HUDEP-2 (cell line): ENCODE measurements around the gene FOSB.

Experiments used
- DNase-seq, 76 experiments: peaks; one replicate each; lab custom pipeline; 2025; ENCODE audit not compliant: unreplicated experiment in 76 of 76; lab: John Stamatoyannopoulos, UW

Gene FOSB

GRCh38 chr19:45464274-45464673, 3.5 kb upstream of the FOSB start:
- DNase-seq = no peak

DNA sequence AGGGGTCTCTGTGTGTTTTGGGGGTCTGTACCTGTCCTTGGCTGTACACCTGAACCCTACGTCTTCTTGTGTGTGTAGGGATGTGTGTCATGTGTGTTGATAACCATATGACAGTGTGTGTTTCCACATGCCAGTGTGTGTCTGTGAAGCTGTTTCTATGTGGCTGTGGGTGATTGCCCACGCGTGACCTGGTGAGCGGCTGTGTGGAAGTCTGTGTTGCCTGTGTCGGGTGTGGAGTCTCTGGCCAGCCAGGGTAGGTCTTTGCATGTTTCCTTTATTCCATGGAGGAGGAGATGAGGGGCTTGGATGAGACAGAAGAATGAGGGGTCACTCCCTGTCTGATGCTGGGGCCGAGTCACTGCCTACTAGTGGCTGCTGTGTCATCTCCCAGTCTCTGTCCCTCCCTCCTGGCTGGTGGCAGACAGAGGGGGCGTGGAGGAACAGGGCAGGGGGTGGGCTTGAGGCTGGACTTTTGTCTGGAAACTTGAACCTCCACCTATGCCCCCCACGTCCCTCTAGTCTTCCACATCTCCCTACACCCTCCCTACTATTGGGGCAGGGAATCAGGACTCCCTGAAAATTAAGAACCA, 2.8 kb upstream of the FOSB start:
- no peak for DNase-seq

DNA sequence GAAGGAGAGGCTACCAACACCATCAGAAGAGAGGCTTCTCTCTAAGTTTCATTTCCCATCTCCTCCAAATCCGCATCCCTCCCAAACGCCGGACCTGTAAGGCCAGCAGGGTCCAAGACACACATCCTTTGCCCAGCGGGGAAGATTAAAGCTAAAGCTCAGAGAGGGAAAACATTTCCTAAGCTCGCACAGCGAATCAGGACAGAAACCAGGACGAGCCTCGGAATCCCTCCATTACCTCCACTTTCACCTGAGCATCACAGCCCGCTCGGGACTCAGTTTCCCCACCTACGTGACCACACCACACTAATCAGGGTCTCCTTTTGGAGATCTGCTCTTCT, 711 bp upstream of the FOSB start:
- DNase-seq = no peak

DNA sequence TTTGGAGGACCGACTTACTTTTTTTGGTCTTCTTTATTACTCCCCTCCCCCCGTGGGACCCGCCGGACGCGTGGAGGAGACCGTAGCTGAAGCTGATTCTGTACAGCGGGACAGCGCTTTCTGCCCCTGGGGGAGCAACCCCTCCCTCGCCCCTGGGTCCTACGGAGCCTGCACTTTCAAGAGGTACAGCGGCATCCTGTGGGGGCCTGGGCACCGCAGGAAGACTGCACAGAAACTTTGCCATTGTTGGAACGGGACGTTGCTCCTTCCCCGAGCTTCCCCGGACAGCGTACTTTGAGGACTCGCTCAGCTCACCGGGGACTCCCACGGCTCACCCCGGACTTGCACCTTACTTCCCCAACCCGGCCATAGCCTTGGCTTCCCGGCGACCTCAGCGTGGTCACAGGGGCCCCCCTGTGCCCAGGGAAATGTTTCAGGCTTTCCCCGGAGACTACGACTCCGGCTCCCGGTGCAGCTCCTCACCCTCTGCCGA, 409 bp downstream of the FOSB start:
- DNase-seq = peak in 13 of 76 experiments; percentile 18 to 68 (median 43)

- DNase-seq = peak in 16 of 76 experiments; percentile 36 to 70 (median 58)
Observed at GRCh38 chr19:45468803-45469131, 971 bp downstream of the FOSB start.

- peak in 74 of 76 experiments; percentile 54 to 99 (median 94) for DNase-seq
Observed at GRCh38 chr19:45469132-45469944, 1.5 kb downstream of the FOSB start.

DNA sequence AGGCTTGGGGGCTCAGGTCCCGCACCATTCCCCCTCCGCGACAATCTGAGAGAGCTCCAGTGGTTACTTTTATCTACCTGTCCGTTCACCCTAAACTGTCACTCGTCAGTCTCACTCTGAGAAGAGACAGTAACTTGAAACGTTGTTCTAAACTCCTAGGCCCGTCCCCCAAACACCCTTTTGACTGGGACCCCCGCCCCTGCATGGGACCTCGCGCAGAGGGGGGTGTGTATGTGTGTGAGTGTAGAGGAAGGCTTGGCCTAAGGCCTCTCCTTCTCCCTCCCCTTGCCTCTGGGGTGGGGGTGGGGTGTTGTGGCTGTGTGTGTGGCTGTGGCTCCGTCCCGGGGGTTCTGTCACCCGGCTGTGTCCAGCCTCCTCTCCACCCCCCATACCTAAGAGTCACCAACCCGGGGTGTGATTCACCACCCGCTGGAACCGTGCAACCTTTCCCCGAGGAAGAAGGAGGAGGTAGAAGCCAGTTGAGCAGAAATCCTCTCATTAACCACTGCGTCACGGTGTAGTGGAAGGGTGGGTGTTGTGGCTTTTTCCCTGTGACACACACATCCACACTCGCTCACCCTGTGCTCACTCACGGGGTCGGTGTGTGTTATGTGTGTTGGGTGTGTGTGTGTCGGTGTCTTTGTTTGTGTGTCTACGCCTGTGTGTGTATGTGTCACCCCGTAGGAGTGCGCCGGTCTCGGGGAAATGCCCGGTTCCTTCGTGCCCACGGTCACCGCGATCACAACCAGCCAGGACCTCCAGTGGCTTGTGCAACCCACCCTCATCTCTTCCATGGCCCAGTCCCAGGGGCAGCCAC, 2.4 kb downstream of the FOSB start:
- no peak for DNase-seq

GRCh38 chr19:45470762-45471081, 2.9 kb downstream of the FOSB start:
- no peak for DNase-seq

DNA sequence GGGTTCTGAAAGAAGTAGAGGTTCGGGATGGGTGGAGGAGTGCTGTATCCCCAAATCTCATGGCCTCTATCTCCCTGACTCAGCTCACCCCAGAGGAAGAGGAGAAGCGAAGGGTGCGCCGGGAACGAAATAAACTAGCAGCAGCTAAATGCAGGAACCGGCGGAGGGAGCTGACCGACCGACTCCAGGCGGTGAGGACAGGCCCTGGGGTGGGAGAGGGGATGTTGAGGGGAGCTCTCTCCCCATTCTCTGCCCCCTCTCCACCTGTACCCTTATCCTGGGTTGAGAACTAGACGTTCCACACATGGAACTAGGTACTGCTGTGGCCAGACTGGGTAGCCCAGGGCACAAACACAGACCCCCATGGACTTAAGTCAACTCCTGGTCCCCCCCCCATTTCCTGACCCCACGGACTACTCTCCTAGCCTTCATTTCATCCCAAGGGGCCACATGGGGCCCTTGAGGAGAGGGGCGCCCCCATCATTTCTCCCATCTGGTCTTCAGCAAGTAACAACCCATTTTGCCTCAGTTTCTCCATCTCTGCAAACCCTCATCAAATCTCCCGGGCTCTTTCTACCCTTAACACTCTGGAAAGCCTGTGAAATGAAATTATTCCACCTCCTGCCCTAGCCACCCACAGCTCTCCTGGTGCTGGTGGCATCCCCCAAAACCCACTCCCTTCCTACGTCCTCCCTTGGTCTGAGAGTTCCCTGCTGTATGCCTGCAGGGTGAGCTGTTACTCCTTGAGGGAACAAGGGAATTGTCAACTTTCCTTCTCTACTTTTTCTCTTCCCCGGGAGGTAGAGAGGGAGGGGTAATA, 3.5 kb downstream of the FOSB start:
- DNase-seq = no peak

GRCh38 chr19:45471931-45472562, 4.3 kb downstream of the FOSB start:
- no peak for DNase-seq

DNA sequence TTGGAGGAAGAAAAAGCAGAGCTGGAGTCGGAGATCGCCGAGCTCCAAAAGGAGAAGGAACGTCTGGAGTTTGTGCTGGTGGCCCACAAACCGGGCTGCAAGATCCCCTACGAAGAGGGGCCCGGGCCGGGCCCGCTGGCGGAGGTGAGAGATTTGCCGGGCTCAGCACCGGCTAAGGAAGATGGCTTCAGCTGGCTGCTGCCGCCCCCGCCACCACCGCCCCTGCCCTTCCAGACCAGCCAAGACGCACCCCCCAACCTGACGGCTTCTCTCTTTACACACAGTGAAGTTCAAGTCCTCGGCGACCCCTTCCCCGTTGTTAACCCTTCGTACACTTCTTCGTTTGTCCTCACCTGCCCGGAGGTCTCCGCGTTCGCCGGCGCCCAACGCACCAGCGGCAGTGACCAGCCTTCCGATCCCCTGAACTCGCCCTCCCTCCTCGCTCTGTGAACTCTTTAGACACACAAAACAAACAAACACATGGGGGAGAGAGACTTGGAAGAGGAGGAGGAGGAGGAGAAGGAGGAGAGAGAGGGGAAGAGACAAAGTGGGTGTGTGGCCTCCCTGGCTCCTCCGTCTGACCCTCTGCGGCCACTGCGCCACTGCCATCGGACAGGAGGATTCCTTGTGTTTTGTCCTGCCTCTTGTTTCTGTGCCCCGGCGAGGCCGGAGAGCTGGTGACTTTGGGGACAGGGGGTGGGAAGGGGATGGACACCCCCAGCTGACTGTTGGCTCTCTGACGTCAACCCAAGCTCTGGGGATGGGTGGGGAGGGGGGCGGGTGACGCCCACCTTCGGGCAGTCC, 5.0 kb downstream of the FOSB start:
- no peak for DNase-seq

DNA sequence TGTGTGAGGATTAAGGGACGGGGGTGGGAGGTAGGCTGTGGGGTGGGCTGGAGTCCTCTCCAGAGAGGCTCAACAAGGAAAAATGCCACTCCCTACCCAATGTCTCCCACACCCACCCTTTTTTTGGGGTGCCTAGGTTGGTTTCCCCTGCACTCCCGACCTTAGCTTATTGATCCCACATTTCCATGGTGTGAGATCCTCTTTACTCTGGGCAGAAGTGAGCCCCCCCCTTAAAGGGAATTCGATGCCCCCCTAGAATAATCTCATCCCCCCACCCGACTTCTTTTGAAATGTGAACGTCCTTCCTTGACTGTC, 5.5 kb downstream of the FOSB start:
- no peak for DNase-seq

DNA sequence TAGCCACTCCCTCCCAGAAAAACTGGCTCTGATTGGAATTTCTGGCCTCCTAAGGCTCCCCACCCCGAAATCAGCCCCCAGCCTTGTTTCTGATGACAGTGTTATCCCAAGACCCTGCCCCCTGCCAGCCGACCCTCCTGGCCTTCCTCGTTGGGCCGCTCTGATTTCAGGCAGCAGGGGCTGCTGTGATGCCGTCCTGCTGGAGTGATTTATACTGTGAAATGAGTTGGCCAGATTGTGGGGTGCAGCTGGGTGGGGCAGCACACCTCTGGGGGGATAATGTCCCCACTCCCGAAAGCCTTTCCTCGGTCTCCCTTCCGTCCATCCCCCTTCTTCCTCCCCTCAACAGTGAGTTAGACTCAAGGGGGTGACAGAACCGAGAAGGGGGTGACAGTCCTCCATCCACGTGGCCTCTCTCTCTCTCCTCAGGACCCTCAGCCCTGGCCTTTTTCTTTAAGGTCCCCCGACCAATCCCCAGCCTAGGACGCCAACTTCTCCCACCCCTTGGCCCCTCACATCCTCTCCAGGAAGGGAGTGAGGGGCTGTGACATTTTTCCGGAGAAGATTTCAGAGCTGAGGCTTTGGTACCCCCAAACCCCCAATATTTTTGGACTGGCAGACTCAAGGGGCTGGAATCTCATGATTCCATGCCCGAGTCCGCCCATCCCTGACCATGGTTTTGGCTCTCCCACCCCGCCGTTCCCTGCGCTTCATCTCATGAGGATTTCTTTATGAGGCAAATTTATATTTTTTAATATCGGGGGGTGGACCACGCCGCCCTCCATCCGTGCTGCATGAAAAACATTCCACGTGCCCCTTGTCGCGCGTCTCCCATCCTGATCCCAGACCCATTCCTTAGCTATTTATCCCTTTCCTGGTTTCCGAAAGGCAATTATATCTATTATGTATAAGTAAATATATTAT, 6.1 kb downstream of the FOSB start:
- no peak for DNase-seq

- no peak for DNase-seq
Observed at GRCh38 chr19:45474606-45475521, 7.1 kb downstream of the FOSB start.

GRCh38 chr19:45475537-45476291, 7.9 kb downstream of the FOSB start:
- no peak for DNase-seq

DNA sequence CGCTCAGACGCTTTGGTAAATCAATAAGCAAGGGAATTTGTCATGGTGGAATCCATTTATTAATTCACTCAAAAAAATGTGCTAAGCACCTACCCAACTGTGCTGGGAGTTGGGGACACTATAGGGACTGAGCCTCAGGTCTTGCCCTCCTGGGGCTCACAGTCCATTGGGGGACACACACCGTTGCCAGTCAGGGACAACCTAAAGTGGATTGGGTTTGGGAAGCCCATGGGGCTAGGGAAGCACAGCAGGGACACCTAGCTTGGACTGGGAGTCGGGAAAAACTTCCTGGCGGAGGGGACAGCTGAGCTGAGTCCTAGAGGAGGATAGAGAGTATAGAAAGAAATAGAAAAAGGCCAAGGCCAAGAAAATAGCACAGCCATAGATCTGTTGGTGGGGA, 8.5 kb downstream of the FOSB start:
- no peak for DNase-seq

DNA sequence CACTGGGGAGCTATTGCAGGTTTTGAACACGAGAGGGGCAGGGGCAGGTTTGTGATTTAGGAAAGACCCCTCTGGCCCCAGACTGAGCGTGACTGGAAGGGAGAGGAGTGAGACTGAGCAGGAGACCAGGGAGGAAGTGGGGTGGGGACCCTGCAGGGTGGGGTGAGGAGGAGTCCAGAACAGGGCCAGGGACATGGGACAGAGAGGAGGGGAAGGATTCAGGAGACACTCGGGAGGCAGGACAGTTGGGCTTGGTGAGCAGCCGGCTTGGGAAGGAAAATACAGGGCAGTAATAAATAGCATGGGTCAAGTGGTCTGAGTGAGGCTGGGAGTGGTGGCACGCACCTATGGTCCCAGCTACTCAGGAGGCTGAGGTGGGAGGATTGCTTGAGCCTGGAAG, 9.4 kb downstream of the FOSB start:
- DNase-seq = no peak
